Endothelial cell of umbilical vein (primary cell): ENCODE data around the gene SLC15A1.

ENCODE experiments used
- CTCF ChIP-seq, 2 donors: IDR thresholded peaks; 1 replicate in 1 of 2; 2 replicates in 1 of 2; pipeline ENCODE4 v1.5.1; 2011; ENCODE audit warnings: low read length in 2 of 2, mild to moderate bottlenecking in 2 of 2, moderate library complexity in 2 of 2, control low read depth in 1 of 2, inconsistent platforms in 1 of 2, low read depth in 1 of 2; ENCODE audit not compliant: insufficient read depth in 1 of 2; ENCODE audit errors: extremely low read depth in 1 of 2
- EZH2 ChIP-seq: IDR thresholded peaks from 2 replicates; pipeline ENCODE4 v1.6.1; 2012; ENCODE audit warnings: borderline replicate concordance, low read depth, mild to moderate bottlenecking, moderate library complexity, low read length, inconsistent platforms; ENCODE audit not compliant: severe bottlenecking
- GATA2 ChIP-seq: IDR thresholded peaks from 2 replicates; pipeline ENCODE4 v1.7.0; 2011; ENCODE audit warnings: low read depth, mild to moderate bottlenecking, moderate library complexity, mixed read lengths, low read length; ENCODE audit not compliant: insufficient read length, insufficient read depth
- JUN ChIP-seq: IDR thresholded peaks from 2 replicates; pipeline ENCODE4 v1.6.1; 2011; ENCODE audit warnings: borderline replicate concordance, low read depth; ENCODE audit not compliant: insufficient read length, insufficient read depth
- MAX ChIP-seq: IDR thresholded peaks from 2 replicates; pipeline ENCODE4 v1.6.1; 2011; ENCODE audit not compliant: insufficient read depth, insufficient read length
- MYC ChIP-seq: IDR thresholded peaks from one replicate; pipeline ENCODE4 v1.6.1; 2011; ENCODE audit warnings: mild to moderate bottlenecking, low read depth, low read length
- POLR2A ChIP-seq: IDR thresholded peaks from 2 replicates; pipeline ENCODE4 v1.6.1; 2012; ENCODE audit warnings: low read depth, mild to moderate bottlenecking, control low read depth, low read length
- POLR2AphosphoS5 ChIP-seq: IDR thresholded peaks from 2 replicates; pipeline ENCODE4 v1.6.1; 2012; ENCODE audit warnings: low read depth, mild to moderate bottlenecking, control low read depth, low read length, moderate library complexity; ENCODE audit not compliant: insufficient read depth

GRCh38 chr13:98751367-98751782 is 1.1 kb downstream of the SLC15A1 start:
- TF ChIP-seq CTCF (IDR thresholded peaks at IDR 0.05; ENCODE audit: extremely low read depth in 1 of 2, insufficient read depth in 1 of 2, low read depth in 1 of 2, low read length in 2 of 2) (no peak), EZH2 (no peak), POLR2A (no peak), MAX (no peak), POLR2AphosphoS5 (no peak), MYC (no peak), JUN (no peak), GATA2 (no peak)
